GM23338 (cell line): ENCODE data around the gene P2RY13. TPM values are rescaled to one million over a fixed set of nuclear protein-coding genes. Genes with fewer than 3 reads are reported as not detected.

Source experiments
- ATAC-seq: fragments of 200-7000 bp; cut with Tn5 transposase; 3 replicates; pipeline ENCODE4 v1.9.1; 2020
- DNase-seq: peaks from one replicate; pipeline ENCODE4 v3.0.0-alpha.2; 2015; ENCODE audit warnings: low spot score
- H2AFZ ChIP-seq: fragments of 200-600 bp; sonication (generic); 2 replicates; pipeline ENCODE4 v1.8.0; 2016; ENCODE audit warnings: antibody characterized with exemption, mild to moderate bottlenecking, moderate library complexity
- H3F3A ChIP-seq: fragments of 200-600 bp; sonication (generic); replicated peaks from 2 replicates; pipeline ENCODE4 v1.8.0; 2017; ENCODE audit warnings: antibody characterized with exemption, mixed run types, low read depth
- H3K27ac ChIP-seq: fragments of 200-600 bp; sonication (generic); 2 replicates; pipeline ENCODE4 v1.6.1; 2016; ENCODE audit warnings: low read depth
- H3K27me3 ChIP-seq: fragments of 200-600 bp; sonication (generic); 2 replicates; pipeline ENCODE4 v1.8.0; 2016; ENCODE audit warnings: mild to moderate bottlenecking, mixed run types, moderate library complexity; ENCODE audit not compliant: insufficient read depth
- H3K36me3 ChIP-seq: fragments of 200-600 bp; sonication (generic); 2 replicates; pipeline ENCODE4 v1.8.0; 2016; ENCODE audit warnings: mild to moderate bottlenecking; ENCODE audit not compliant: insufficient read depth
- H3K4me1 ChIP-seq: fragments of 200-600 bp; sonication (generic); 2 replicates; pipeline ENCODE4 v1.8.0; 2016; ENCODE audit warnings: mild to moderate bottlenecking, moderate library complexity; ENCODE audit not compliant: insufficient read depth
- H3K4me2 ChIP-seq: fragments of 200-600 bp; sonication (generic); 2 replicates; pipeline ENCODE4 v1.7.1; 2017; ENCODE audit warnings: mixed run types
- H3K4me3 ChIP-seq: fragments of 200-600 bp; sonication (generic); 2 replicates; pipeline ENCODE4 v1.6.1; 2016; ENCODE audit warnings: mixed run types
- H3K79me2 ChIP-seq: fragments of 200-600 bp; sonication (generic); replicated peaks from 2 replicates; pipeline ENCODE4 v1.8.0; 2017; ENCODE audit warnings: mild to moderate bottlenecking; ENCODE audit not compliant: insufficient read depth
- H3K9me2 ChIP-seq: fragments of 200-600 bp; sonication (generic); 2 replicates; pipeline ENCODE4 v1.8.0; 2017; ENCODE audit not compliant: insufficient read depth
- H4K20me1 ChIP-seq: fragments of 200-600 bp; sonication (generic); replicated peaks from 2 replicates; pipeline ENCODE4 v1.8.0; 2017; ENCODE audit warnings: mild to moderate bottlenecking; ENCODE audit not compliant: insufficient read depth
- H3K27ac Mint-ChIP-seq: 2 replicates; pipeline ENCODE4 v1.8.0; 2020; ENCODE audit warnings: inconsistent platforms, mild to moderate bottlenecking, moderate library complexity, mixed read lengths
- H3K27me3 Mint-ChIP-seq: 3 replicates; pipeline ENCODE4 v1.8.0; 2022; ENCODE audit warnings: low read depth, mild to moderate bottlenecking, moderate library complexity, mixed read lengths, inconsistent platforms; ENCODE audit not compliant: insufficient read depth, poor library complexity
- H3K36me3 Mint-ChIP-seq: 3 replicates; pipeline ENCODE4 v1.8.0; 2021; ENCODE audit warnings: low read depth, mild to moderate bottlenecking, inconsistent platforms, moderate library complexity, mixed read lengths
- H3K4me1 Mint-ChIP-seq: 3 replicates; pipeline ENCODE4 v1.8.0; 2020; ENCODE audit warnings: mild to moderate bottlenecking, inconsistent platforms, mixed read lengths
- H3K4me3 Mint-ChIP-seq: 3 replicates; pipeline ENCODE4 v1.8.0; 2021; ENCODE audit warnings: moderate library complexity, mild to moderate bottlenecking, inconsistent platforms, mixed read lengths
- H3K9me3 Mint-ChIP-seq: 3 replicates; pipeline ENCODE4 v1.8.0; 2020; ENCODE audit warnings: moderate library complexity, mild to moderate bottlenecking, inconsistent platforms, mixed read lengths
- CREB1 ChIP-seq: fragments of 250-450 bp; sonication (Bioruptor Pico); IDR thresholded peaks from 2 replicates; pipeline ENCODE4 v1.5.0; 2020; ENCODE audit warnings: low read depth, mild to moderate bottlenecking, moderate library complexity
- CTCF ChIP-seq, 2 experiments: fragments of 200-600 bp in 1 of 2; sonication (generic) in 1 of 2; conservative IDR thresholded peaks; 2 replicates each; pipeline versions ENCODE4 v1.5.1 to v1.6.1; 2016 to 2017; ENCODE audit warnings: antibody characterized with exemption in 2 of 2, low read depth in 2 of 2, mild to moderate bottlenecking in 2 of 2, moderate library complexity in 1 of 2
- ETS1 ChIP-seq: IDR thresholded peaks from 2 replicates; pipeline ENCODE4 v1.6.1; 2016; ENCODE audit warnings: antibody characterized with exemption
- EZH2 ChIP-seq: fragments of 200-600 bp; sonication (generic); IDR thresholded peaks from one replicate; pipeline ENCODE4 v1.8.0; 2017; ENCODE audit warnings: antibody characterized with exemption, mild to moderate bottlenecking, low read depth; ENCODE audit not compliant: unreplicated experiment
- EZH2phosphoT487 ChIP-seq: fragments of 200-600 bp; sonication (generic); IDR thresholded peaks from one replicate; pipeline ENCODE4 v1.8.1; 2018; ENCODE audit warnings: antibody characterized with exemption; ENCODE audit not compliant: unreplicated experiment
- JUNB ChIP-seq: IDR thresholded peaks from one replicate; pipeline ENCODE4 v1.6.1; 2016; ENCODE audit warnings: antibody characterized with exemption; ENCODE audit not compliant: unreplicated experiment
- NANOG ChIP-seq: IDR thresholded peaks from 2 replicates; pipeline ENCODE4 v1.6.1; 2016; ENCODE audit warnings: antibody characterized with exemption, borderline replicate concordance
- POLR2AphosphoS5 ChIP-seq: IDR thresholded peaks from 2 replicates; pipeline ENCODE4 v1.6.1; 2016; ENCODE audit warnings: antibody characterized with exemption, low read depth
- REST ChIP-seq: IDR thresholded peaks from one replicate; pipeline ENCODE4 v1.6.1; 2018; ENCODE audit warnings: antibody characterized with exemption; ENCODE audit not compliant: unreplicated experiment
- STAT1 ChIP-seq: IDR thresholded peaks from one replicate; pipeline ENCODE4 v1.6.1; 2016; ENCODE audit warnings: antibody characterized with exemption; ENCODE audit not compliant: unreplicated experiment
- ZNF114 ChIP-seq: fragments of 250-450 bp; sonication (Bioruptor Pico); IDR thresholded peaks from 2 replicates; pipeline ENCODE4 v1.5.0; 2020; ENCODE audit warnings: mild to moderate bottlenecking, moderate library complexity
- ZNF462 ChIP-seq: fragments of 250-450 bp; sonication (Bioruptor Pico); IDR thresholded peaks from 2 replicates; pipeline ENCODE4 v1.5.0; 2020; ENCODE audit warnings: mild to moderate bottlenecking, moderate library complexity
- polyA plus RNA-seq: library from polyadenylated mRNA; unstranded; fragments of >200 nt; fragmentation: Nextera tagmentation; extraction: Ambion mirVana; gene quantifications from 2 replicates; pipeline ENCODE4 v1.2.1, GENCODE V29; 2016
- total RNA-seq: library from RNA; depleted of rRNA; stranded (reverse); fragments of >200 nt; shearing (Covaris generic); gene quantifications from 2 replicates; pipeline ENCODE4 v1.2.3, GENCODE V29; 2014

P2RY13 gene
- total and polyA plus RNA-seq, 2 experiments from 2014 or later: 0.68 TPM; not detected in 1

GRCh38 chr3:151357463-151357850 lies 28.1 kb upstream of the P2RY13 start (continued):
- TF ChIP-seq EZH2 (no peak), EZH2phosphoT487 (no peak), STAT1 (no peak)

GRCh38 chr3:151356794-151357462 lies 27.6 kb upstream of the P2RY13 start:
- Mint-ChIP-seq H3K27me3 (peaks cover 1% of the 10 kb centered on the region), H3K27ac (no peak overlapping the region), H3K4me1 (peaks cover 6% of the 10 kb centered on the region), H3K9me3 (no peaks in the 10 kb centered on the region), H3K36me3 (peaks cover 4% of the 10 kb centered on the region; the same call in 2 of the 3 replicates), H3K4me3 (no peak overlapping the region)
- Histone ChIP-seq H3K79me2 (no peaks in the 10 kb centered on the region), H3F3A (no peaks in the 10 kb centered on the region), H3K27ac (no peak overlapping the region), H4K20me1 (no peaks in the 10 kb centered on the region), H3K9me2 (no peaks in the 10 kb centered on the region), H3K4me3 (no peak overlapping the region), H3K27me3 (no peaks in the 10 kb centered on the region), H3K4me2 (no peak overlapping the region), H3K36me3 (no peaks in the 10 kb centered on the region), H2AFZ (no peak overlapping the region), H3K4me1 (peaks cover 12% of the 10 kb centered on the region)
- ATAC-seq: no peak
- DNase-seq: no peak
- TF ChIP-seq ZNF114 (CRISPR knock-in tag): no peak
- TF ChIP-seq POLR2AphosphoS5: no peak
- TF ChIP-seq CTCF (conservative IDR thresholded peaks at IDR 0.05; ENCODE audit: low read depth in 2 of 2): no peak
- TF ChIP-seq NANOG: no peak
- TF ChIP-seq ETS1: no peak
- no peak for TF ChIP-seq JUNB
- TF ChIP-seq ZNF462 (CRISPR knock-in tag): no peak
- TF ChIP-seq STAT1: no peak
- TF ChIP-seq EZH2phosphoT487: no peak
- TF ChIP-seq REST: no peak
- TF ChIP-seq CREB1: no peak
- no peak for TF ChIP-seq EZH2
